Peyer's patch (tissue), 4 donors: ENCODE results near the gene KITLG.

Experiments
- CTCF ChIP-seq, 6 experiments: fragments of 450-650 bp in 4 of 6; fragments of 200-600 bp in 2 of 6; sonication (generic) in 1 of 6; IDR thresholded peaks; one replicate each; pipeline ENCODE4 v1.5.1; 2017 to 2019; ENCODE audit warnings: antibody characterized with exemption in 6 of 6, mild to moderate bottlenecking in 3 of 6, moderate library complexity in 1 of 6
- POLR2A ChIP-seq, 2 donors: fragments of 450-650 bp; IDR thresholded peaks; one replicate each; pipeline ENCODE4 v1.5.1; 2017; ENCODE audit warnings: antibody characterized with exemption in 2 of 2, mild to moderate bottlenecking in 2 of 2, moderate library complexity in 2 of 2

- TF ChIP-seq CTCF (IDR thresholded peaks at IDR 0.05) (no peak), POLR2A (IDR thresholded peaks at IDR 0.05) (no peak)
These were observed 83.8 kb downstream of the KITLG start for GRCh38 chr12:88496429-88496828.
